Stimulated activated CD8-positive, alpha-beta memory T cell treated with anti-CD3 and anti-CD28 coated beads, Interleukin-15, amount 100 ng/mL, for 48 hours (primary cell): ENCODE measurements around the gene RNF8.
A peak's percentile ranks its signal among the peaks of the same experiment; 100 is the strongest.
"Not testable (repeated sequence)": the region's sequence is repeated elsewhere in the genome, so short reads cannot be mapped to it uniquely, and the experiment has no call there.

Experiments used
- DNase-seq, 2 donors: peaks; one replicate each; pipeline ENCODE4 v3.0.0-alpha.2; 2020; ENCODE audit warnings: low read depth in 2 of 2

RNF8 gene, protein sequence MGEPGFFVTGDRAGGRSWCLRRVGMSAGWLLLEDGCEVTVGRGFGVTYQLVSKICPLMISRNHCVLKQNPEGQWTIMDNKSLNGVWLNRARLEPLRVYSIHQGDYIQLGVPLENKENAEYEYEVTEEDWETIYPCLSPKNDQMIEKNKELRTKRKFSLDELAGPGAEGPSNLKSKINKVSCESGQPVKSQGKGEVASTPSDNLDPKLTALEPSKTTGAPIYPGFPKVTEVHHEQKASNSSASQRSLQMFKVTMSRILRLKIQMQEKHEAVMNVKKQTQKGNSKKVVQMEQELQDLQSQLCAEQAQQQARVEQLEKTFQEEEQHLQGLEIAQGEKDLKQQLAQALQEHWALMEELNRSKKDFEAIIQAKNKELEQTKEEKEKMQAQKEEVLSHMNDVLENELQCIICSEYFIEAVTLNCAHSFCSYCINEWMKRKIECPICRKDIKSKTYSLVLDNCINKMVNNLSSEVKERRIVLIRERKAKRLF

DNA sequence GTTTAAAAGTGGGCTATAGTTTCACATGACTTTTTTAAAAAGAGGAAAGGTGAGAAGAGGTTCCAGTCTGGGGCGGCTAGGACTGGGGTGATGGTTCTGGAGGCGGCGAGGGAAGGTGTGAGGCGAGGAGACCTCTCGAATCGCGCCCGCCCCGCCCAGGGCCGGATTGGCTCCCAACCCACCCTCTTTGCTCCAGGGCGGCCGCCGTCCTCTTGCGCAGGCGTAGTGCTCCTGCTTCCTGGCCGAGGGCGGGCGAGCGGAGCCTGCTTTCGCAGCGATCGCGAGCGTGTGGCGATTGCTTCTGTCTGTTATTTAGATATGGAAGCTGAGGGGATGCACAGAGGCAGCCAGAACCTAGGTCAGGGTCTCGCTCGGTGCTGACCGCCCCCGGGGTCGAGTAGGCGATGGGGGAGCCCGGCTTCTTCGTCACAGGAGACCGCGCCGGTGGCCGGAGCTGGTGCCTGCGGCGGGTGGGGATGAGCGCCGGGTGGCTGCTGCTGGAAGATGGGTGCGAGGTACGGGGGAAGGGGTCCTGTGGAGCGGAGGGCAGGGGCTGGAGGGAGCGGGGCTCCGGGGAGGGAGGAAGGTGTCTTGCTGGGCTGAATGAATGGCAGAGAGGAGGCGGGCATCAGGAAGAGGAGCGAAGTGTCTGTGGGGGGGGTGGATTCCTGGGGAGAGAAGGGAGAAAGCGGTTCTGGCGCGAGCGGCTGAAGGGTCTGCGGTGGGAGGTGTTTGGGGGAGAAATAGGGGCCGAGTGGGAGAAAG is at the start of gene RNF8:
Gene RNF8 (plus strand): TSS at position 223 of the 765 bp plus-strand sequence. CDS start 182 bp downstream, at position 405.
- peak; percentile 87 to 91 for DNase-seq

DNA sequence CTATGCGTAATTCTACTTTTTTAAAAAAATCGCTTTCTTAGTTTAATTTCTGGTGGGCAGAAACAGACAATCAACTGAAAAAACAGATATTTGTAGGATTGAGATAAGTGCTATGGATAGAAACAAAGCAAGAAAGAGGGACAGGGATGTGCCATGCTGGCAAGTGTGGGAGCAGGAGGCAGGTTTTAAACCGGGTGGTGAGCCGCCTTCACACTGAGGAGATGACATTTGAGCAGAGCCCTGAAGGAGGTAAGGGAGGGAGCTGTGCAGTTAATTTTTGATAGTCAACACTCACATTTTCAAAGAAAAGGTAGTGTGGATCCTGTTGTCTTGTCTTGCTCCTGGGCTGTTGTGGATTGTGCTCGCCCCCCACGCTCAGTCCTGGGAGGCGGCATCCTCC is 49.0 kb upstream of the RNF8 start:
- DNase-seq: no peak

DNA sequence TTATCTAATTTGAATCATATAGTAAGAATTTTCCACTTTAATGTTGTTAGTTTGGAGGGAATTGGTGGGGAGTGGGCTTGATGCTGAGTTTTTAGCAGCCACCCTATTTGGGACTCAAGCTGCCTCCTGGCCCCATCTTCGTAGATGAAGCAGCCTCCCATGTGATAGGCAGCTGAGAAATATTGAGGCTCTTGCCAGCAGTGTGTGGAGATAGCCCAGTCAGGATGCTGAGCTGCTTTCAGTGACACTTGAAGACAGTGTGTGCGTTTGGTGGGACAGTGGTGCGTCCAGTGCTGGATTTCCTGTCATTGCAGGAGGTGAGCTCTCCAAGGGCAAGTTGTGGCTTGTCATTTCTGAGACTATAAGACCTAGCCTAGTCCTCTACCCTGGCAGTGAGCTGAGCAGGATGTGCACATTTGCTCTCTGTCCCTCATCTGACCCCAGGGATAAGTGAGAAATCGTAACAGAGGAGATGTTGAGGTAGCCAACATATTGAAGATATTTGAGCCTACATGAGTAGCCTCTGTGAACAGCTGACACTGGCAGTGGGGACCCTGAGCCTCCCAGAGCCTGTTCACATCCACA is 47.9 kb upstream of the RNF8 start:
- DNase-seq: no peak

DNA sequence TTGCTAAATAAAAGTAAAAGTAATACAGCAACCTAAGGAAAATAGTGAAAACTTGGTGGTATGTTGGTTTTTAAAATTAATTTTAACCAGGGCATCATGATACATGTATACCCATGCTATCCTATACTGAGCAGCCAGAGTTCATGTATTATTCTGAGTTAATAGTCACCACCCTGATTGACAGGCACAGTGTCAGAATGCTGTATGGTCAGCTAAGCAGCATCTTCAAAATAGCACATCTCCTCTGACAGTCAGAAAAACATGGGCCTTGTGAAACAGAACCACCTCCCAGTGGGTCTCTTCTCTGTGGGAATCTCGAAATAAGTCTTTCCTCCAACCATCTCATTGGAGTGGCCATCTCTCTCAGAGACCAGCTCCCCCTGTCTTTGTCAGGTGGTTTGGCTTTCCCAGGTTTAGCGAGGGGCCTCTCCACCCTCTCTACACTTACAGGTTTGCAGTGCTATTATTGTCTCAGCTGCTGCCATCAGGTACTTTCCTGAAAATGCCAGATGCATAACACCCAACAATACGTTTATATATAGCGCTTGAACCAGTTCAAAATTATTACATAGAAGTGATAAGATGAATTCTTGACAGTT is 47.1 kb upstream of the RNF8 start:
- DNase-seq: no peak

DNA sequence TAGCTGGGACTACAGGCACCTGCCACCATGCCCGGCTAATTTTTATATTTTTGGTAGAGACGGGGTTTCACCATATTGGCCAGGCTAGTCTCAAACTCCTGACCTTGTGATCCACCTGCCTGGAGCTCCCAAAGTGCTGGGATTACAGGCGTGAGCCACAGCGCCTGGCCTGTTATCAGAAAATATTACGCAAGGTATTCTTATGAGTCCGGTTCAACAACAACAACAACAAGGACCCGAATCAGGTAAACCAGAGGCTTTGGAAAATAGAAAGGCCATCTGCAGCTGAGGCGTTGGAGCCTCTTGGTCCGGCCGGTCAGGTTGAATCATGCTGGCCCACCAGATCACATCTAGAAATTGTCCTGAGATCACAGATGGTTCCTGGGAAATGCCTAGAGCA is 46.3 kb upstream of the RNF8 start:
- not testable (repeated sequence) for DNase-seq

DNA sequence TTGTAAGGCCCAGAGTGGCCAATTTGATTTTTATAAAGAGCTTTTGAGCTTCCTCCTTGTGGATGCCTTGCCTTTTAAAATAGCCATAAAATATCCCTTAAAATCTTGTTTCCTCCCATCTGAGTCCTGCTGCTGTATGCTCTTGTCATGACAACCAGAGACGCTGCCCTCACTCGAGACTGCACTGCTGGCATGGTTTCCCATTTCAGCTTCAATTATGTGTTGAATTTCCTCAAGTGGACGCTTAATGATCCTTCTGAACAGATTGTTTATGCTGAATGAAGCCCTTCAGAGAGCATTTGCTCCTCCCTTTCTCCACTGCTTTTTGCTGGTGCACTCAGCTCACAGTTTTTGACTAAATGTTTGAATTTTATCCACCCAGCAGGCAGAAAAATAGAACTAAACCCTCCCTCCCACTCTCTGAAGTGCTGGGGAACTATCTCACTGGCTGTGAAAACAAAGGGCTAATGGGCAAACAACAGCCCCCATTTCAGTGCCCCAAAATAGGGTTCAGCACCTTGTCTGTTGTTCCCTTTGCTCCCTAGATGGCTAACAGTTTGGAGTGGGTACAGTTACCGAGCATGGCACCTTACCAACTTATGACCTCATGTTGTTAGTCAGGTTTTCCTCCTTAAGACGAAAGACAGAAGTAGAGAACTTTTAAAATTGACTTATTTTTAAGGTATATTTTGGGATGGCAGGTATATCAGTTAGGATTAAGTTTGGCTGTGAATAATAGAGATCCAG is 45.5 kb upstream of the RNF8 start:
- no peak for DNase-seq

DNA sequence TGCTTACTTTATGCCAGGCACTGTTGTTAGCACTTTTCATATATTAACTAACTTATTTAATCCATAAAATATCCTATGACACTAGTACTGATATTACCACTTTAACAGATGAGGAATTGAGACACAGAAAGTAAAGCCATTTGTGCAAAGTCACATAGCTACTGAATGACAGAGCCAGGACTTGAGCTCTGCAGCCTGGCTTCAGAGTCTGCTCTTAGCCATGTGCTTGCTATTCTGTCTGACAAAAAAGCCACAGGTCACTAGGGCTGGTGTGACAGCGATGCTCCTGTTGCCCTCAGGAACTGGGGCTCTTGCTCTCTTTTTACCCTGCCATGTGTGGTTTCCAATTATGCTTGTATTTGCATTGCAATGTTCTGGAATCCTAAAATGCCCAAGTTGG is 44.7 kb upstream of the RNF8 start:
- no peak for DNase-seq

DNA sequence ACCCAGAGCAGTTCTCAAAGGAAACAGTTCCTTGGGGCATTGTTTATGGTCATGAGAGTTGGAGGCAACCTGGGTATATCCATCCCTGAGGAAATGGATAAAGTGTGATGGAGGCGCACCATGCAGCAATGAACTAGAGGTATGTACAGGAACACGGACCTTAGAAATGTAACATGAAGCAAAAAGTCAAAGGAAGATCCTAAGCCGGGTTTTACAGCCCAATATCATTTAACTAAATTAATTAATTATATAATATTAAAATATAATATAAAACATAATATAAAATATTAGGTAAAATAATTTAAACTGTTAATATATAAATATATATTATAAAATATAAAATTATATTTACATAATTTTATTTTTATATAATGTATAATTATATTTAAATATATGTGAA is 44.1 kb upstream of the RNF8 start:
- DNase-seq: no peak

DNA sequence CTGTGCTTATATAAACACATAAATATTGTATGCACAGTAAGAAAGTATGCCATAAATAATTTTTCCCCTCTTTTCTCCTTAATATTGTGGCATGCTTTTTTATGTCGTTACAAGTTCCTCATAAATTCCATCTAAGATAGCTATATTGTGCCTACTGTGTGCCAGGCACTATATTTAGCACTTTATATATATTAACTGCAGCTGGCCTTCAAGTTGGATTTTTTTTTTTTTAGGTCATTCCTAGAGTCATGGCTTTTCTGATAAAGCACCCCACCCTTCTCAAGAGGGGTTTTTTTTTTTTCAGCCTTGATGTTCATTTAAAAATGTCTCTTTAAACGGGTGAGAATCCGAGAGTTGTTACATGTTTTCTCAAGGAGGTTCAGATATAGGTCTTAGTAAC is 42.8 kb upstream of the RNF8 start:
- no peak for DNase-seq

DNA sequence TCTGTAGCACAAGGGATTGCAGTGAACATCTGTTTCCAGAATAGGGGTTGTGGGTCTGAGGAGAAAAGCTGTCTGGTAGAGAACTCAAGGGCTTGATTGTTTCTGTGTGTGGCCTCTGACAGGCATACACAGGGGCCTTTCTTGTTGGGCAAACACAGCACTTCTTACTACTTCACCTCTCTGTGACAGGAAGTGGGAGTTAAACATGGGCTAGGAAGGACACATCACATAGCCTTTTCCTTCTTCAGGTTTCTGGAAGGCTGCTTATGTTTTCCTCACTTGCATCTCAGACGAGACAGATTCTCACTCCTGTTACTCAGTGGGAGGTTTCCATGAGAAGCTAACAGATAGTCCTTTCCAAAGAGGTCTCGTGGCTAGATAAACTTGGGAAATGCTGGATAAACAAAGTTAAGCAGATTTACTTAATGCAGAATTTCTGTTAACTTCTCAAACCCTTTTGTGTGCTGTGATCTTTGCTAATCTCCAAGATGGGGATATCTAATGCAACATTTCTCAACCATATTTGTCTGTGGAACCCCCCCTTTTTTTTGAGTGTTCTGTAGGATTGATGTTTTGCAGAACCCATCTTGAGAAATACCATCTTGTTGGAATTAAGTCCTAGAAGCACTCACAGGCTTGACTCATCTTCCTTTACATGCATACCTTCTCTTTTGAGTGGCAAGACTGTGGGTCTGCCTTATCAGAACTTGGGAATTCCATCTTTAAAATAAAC is 41.9 kb upstream of the RNF8 start:
- no peak for DNase-seq

DNA sequence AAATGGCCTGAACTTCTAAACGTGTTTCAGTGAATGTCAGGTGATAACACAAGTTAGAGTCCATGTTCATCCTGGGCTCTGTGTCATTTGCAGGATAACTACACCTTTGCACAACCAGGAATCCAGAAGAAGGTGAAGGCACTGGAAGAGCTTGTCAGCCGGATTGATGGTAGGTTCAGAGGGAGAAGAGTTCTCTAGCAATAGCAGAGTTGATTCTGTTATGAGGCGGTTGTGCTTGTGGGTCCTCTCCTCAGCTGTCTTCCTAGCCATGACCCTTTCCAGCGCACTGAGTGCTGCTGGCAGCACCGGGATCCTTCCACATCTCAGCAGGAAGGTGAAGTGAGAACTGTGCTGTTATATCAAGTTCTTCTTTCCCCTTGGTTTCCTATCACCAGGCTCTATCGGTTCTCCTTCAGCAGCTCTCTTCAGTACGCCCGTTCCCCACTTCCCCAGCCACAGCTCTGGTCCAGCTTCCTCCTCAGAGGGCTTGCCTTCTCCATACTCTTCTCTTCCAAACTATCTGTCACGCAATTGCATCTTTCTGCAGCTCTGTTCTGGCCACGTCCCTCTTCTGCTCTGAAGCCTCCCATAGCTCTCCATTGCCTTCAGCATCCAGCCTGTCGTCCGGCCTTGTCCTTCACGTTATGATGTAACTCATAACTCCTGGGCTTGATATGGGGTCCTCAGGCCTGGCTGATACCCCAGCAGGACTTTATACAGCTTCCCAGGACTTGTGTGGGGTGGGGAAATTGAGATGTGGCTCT is 39.9 kb upstream of the RNF8 start:
- DNase-seq: no peak

DNA sequence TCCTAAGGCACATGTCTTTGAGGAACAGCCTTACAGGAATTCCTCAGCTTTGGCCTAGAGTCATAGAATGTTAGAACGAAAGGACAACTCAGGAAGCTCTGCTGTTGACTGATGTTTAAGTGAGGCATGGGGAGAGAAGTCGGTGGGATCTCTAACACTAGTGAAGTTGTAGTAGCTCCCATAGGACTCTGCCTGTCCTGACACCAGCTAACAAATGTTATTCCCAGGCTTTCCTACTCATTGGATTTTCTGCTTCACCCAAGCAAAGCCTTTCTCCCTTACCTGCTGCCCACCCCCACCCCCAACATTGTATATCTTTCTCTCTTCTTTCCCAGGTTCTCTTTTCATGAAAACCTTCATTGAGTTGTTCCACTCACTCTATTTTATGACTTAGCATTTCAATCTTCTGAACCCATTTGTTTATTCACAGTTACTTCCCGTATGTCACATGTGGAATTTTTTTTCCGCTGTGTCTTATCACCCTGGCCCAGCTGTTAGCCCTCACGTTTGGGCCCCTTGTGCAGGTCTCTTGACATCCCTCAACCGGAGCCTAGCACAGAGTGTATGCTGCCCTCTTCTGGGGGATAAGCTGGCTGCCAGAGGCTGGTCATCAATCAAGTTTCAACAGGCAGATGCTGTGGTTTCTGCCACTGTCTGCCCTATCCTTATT is 39.2 kb upstream of the RNF8 start:
- DNase-seq: peak; percentile 10 to 16

DNA sequence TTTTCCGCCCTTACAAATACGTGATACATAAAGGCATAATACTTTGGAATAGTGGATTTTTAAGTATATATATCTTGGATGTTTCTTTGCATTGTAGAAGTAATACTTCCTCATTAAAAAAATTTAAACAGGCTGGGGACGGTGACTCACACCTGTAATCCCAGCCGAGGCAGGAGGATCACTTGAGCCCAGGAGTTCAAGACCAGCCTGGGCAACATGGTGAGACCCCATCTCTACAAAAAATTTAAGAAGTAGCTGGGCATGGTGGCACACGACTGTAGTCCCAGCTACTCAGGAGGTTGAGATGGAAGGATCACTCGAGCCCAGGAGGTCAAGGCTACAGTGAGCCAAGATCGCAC is 38.6 kb upstream of the RNF8 start:
- DNase-seq: no peak

DNA sequence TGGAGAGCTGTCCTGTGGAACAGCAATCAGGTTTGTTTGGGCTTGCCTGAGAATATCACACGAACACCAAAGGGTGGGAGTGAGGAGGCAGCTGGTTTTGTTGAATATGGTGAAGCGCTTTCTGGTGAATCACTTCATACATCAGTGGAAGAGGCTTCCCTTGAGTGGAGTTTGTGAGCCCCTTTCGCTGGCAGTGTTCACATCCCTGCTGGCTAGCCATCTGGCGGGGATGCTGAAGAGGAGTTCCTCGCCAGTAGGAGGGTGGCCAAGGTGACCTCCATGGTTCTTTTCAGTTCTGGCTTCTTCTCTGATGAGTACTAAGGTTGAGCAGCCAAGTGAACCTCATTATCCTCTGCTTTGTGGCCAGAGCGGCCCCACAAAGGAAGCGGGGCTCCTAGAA is 37.7 kb upstream of the RNF8 start:
- DNase-seq: no peak

DNA sequence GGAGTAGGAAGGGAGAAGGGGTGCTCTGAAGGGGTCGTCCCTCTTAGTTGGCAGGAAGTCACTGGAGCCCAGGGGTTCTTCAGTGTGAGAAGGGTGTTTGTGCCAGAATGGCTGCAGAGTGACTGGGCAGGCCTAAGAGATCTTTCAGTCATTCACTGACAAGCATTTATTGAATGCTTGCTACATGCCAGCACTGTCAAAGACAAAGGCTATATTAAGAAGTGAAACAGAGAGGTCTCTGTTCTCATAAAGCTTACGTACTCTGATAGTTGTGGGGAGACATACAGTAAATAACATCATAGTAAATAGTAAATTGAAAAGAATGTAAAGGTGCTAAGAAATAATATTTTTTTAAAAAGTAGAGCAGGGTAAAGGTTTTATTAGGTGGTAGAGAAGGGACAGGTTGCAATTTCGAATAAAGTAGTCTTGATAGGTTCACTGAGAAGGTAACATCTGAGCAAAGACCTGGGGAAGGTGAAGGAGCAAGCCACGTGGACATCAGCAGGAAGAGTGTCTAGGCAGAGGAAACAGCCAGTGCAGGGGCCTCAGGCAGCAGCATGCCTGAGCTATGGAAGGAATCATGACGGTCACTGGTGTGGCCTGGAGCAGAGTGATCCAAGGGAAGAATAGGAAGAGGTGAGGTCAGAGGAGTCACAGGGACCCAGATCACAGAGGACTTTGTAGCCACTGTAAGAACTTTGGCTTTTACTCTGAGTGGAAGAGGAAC is 36.3 kb upstream of the RNF8 start:
- DNase-seq: no peak

DNA sequence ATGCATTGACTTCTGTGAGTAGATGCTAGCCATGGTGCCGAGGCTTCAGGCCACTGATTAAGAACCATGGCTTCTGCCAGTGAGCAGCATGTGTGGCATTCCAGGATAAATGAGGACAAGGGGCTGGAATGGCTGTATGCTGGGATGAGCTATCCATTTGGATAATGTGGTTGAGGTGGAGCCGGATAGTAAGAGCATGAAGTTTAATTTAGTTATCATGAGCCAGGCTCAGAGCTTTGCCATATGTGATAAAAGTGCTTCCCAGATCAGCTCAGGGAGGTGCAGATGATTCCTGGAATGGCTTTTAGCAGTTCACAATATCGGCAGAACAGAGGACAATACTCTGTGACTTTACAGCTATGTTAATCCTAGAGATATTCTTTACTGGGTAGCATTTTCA is 34.6 kb upstream of the RNF8 start:
- DNase-seq: no peak

DNA sequence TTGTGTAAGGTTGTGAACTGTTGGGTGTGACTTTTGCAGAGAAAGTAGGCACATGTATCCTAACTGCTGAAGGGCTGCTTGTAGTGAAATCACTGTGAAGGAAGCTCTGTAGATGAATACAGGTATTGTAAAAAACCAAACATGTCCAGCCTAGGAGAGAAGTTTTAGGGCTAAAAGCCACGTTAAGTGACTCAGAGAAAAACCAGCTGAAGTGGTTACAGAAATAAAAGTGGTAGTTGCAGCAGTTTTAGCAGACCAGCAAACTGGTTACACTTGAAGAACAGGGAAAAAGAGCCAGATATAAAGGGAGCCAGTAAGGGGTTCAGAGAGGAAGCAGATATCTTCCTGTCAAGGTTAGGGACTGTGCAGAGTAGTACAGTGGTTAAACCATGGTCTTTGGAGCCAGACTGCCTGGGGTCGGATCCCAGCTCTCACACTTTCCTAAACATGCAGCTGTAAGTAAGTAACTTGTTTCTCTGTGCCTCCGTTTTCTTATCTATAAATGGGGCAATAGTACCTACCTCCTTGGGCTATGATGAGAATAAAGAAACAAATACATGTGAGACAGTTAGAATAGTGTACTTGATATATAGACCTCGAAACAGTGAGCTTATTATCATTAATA is 33.8 kb upstream of the RNF8 start:
- DNase-seq: no peak

DNA sequence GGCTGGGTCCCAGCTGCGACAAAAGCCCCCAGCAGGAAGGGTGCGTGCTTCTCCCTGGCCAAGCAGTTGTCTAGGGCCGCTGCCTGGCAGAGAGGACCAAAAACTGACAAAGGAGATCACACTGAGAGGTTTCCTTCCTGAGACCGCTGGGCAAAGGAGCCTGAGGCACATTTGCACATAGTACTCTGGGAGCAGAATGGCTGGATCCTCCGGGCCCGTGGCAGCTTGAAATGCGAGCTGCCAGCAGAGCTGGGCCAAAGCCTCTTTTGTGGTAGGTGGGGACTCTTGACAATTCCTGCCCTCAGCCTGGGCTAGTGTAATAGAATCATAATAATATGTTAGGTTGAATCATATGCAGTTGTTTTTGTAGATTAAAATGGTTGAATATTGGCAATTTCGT is 33.1 kb upstream of the RNF8 start:
- DNase-seq: no peak

DNA sequence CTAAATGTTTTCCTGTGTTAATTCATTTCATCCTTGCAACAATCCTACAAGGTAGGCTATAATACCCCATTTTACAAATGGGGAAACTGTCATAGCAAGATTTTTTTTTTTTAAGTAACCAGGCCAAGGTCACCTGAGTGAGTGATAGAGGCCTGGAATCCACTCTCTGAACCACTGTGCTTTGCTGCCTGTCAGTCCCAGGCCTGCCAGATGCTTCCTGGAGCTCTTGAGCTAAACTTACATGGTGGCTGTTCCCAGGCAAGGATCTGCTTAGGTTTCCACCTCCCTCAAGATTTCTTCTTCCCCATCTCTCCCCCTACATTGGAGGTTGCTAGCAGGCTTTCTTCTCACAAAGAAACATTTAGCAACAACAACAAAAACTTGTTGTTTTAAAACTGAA is 32.7 kb upstream of the RNF8 start:
- DNase-seq: no peak
